IPS-15b (cell line): Measurements from ENCODE around the gene TMEM187.
A peak's percentile ranks its signal among the peaks of the same experiment; 100 is the strongest.

ENCODE experiments used
- H3K27me3 ChIP-seq: one replicate; pipeline ENCODE4 v1.6.1; 2013; ENCODE audit warnings: low read length; ENCODE audit not compliant: control insufficient read depth, insufficient read depth
- H3K36me3 ChIP-seq: one replicate; pipeline ENCODE4 v1.6.1; 2013; ENCODE audit warnings: low read length; ENCODE audit not compliant: control insufficient read depth, insufficient read depth
- H3K4me1 ChIP-seq: one replicate; pipeline ENCODE4 v1.6.1; 2013; ENCODE audit warnings: mild to moderate bottlenecking, low read length; ENCODE audit not compliant: control insufficient read depth, insufficient read depth
- H3K4me3 ChIP-seq: one replicate; pipeline ENCODE4 v1.5.1; 2013; ENCODE audit warnings: low read depth, low read length
- H3K9ac ChIP-seq: one replicate; pipeline ENCODE4 v1.6.1; 2013; ENCODE audit warnings: low read depth, mild to moderate bottlenecking, low read length
- H3K9me3 ChIP-seq: one replicate; pipeline ENCODE4 v1.6.1; 2013; ENCODE audit warnings: mild to moderate bottlenecking, low read length; ENCODE audit not compliant: control insufficient read depth, insufficient read depth

TMEM187 gene

DNA sequence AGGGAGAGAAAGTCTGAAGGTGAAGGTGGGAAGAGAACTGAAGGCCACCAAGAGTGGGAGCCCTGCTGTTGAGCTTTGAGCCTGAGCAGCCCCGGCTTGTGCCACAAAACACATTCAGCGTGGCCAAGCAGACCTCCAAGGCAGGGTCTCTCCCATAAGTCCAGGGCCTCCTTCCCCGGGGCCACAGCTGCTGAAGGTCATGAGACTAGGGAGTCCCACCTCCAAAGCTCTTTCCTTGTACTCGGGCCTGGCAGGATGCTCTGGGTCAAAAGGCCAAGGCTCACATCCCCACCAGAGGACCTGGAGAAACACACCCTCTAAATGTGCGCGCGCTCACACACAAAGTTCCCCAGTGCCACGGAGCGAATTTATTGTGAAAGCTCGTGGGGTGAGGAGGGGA lies 43.0 kb upstream of the TMEM187 start:
- Histone ChIP-seq H3K4me3 (no peak overlapping the region), H3K9ac (no peak overlapping the region), H3K27me3 (no peaks in the 10 kb centered on the region), H3K9me3 (no peaks in the 10 kb centered on the region), H3K4me1 (no peaks in the 10 kb centered on the region), H3K36me3 (peaks cover 24% of the 10 kb centered on the region)

DNA sequence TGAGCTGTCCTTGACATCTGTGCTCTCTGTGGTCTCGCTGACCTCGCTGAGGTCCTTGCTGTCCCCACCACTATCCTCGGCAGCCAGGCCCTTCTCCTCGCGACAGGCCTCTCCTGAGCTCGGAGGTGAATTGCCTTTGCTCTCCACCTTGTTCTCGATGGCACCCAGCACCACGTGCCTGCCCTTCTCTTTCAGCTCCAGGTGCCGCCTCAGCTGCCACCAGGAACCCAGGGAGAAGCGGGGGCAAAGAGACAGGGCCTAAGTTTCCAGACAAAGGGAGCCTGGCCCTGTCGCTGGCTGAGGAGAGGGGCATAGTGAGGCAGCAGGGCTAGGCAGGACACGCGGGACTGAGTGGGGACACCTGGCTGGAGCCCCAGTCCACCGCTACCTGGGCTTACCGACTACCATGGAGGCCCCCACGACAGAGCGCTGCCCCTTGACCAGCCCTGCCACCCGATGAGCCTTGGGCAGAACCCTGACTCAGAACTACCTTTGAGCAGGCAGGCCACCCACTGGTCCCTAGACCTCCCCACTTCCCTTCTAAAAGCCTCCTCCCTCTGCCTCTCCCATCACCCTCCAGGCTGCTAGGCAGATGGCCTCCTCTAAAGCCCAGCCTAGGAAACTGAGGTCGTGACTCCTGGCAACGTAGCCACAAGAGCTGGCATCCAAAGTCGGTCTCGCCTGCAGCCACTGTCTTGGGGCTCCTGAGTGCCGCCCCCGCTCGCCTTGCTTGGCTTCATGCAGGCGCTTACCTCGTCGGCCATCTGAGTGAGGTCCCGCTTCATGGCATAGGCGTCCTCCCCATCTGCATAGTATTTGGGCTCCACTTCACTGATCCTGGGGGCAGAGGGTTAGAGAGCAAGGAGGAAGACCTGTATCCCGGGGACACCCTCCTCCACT lies 42.3 kb upstream of the TMEM187 start:
- no peaks in the 10 kb centered on the region for H3K9me3 ChIP-seq
- no peak overlapping the region for H3K9ac ChIP-seq
- H3K36me3 ChIP-seq: peaks cover 24% of the 10 kb centered on the region
- no peaks in the 10 kb centered on the region for H3K27me3 ChIP-seq
- H3K4me3 ChIP-seq: no peak overlapping the region
- H3K4me1 ChIP-seq: no peaks in the 10 kb centered on the region

DNA sequence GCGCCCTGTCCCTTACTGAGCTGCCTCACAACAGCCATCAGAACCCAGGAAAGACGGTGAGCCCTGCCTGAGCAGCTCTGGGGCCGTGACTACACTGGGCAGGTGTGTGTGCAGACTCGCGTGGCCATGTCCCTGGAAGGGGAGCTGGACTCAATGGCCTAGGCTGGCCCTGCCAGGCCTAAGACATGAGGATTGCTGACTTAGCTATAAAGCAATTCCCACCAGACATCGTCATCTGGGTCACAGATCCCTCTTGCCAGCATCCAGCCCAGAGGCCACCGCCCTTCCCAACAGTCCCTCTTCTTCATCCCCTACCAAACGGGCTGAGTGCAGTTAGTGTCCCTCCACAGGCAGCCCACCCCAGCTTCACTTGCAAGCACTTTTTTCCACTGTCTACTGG lies 41.4 kb upstream of the TMEM187 start:
- H3K4me1 ChIP-seq: no peaks in the 10 kb centered on the region
- peaks cover 24% of the 10 kb centered on the region for H3K36me3 ChIP-seq
- no peak overlapping the region for H3K9ac ChIP-seq
- no peaks in the 10 kb centered on the region for H3K27me3 ChIP-seq
- no peaks in the 10 kb centered on the region for H3K9me3 ChIP-seq
- no peak overlapping the region for H3K4me3 ChIP-seq

DNA sequence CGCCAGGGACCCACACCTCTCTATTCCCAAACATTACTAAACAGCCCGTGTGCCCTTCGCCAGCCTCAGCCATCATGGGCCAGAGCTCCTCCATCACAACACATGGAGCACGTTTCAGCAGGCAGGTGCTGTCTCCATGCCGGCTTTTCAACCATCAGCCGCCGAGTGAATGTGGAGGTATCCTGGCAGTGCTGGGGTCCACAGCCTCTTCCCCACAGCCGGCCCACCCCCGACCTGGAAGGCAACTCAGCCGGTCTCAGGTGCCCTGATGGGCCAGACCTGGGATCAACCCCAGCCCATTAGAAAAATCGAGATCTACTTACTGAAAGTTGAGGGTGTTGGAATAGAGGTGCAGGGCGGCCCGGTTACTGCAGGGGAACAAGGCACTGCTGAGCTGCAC lies 40.8 kb upstream of the TMEM187 start:
- H3K27me3 ChIP-seq: no peaks in the 10 kb centered on the region
- H3K9me3 ChIP-seq: no peaks in the 10 kb centered on the region
- H3K4me3 ChIP-seq: no peak overlapping the region
- no peaks in the 10 kb centered on the region for H3K4me1 ChIP-seq
- H3K36me3 ChIP-seq: peaks cover 24% of the 10 kb centered on the region
- H3K9ac ChIP-seq: no peak overlapping the region

DNA sequence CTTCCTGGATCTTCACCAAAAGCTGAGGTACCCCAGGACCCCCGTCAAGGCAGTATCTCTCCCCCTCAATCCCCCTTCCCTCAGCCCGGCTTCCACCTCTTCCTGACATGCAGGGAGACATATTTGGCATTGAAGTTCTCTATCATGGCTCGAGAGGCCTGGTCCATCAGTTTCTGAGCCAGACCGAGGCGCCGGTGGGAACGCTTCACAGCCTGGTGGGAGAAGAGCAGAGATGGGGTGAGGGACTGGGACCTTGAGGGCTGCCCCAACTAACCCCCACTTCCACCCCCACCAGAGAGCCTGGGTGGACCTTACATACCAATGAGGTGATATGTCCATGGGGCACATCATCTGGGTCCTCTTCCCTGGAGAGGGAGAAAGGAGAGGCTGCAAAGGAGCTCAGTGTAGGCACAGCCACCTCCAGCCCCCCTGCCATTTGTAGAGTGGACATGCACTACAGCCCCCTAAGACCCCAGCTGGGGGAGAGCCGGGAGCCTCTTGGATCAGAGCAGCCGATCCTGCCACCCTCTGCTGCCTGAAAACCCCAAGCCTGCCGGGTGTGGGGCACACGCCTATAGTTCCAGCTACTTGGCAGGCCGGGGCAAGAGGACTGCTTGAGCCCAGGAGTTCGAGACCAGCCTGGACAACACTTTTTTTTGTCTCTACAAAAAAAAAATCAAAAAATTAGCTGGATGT lies 40.2 kb upstream of the TMEM187 start:
- no peaks in the 10 kb centered on the region for H3K9me3 ChIP-seq
- no peaks in the 10 kb centered on the region for H3K4me1 ChIP-seq
- H3K4me3 ChIP-seq: no peak overlapping the region
- H3K9ac ChIP-seq: no peak overlapping the region
- H3K36me3 ChIP-seq: peaks cover 24% of the 10 kb centered on the region
- no peaks in the 10 kb centered on the region for H3K27me3 ChIP-seq

DNA sequence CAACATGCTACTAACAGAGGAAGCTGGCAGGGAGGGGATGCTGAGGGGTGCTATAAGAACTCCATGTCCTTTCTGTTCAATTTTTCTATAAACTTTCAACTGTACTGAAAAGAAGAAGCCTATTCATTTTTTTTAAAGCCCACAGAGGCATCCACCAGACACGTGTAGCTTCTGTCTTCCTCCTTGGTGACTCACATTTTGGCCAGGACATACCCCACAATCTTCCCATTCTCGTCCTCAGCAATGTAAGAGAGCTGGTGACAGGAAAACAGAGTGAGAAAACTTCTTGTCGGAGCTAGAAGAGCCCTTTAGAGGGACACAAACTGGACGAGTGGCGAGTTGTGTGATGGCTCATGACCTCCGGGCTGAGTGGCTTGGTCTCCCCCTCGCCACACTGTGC lies 38.8 kb upstream of the TMEM187 start:
- Histone ChIP-seq H3K27me3 (no peaks in the 10 kb centered on the region), H3K36me3 (peaks cover 24% of the 10 kb centered on the region), H3K9me3 (no peaks in the 10 kb centered on the region), H3K9ac (no peak overlapping the region), H3K4me1 (no peaks in the 10 kb centered on the region), H3K4me3 (peak overlapping the region; percentile 64)

DNA sequence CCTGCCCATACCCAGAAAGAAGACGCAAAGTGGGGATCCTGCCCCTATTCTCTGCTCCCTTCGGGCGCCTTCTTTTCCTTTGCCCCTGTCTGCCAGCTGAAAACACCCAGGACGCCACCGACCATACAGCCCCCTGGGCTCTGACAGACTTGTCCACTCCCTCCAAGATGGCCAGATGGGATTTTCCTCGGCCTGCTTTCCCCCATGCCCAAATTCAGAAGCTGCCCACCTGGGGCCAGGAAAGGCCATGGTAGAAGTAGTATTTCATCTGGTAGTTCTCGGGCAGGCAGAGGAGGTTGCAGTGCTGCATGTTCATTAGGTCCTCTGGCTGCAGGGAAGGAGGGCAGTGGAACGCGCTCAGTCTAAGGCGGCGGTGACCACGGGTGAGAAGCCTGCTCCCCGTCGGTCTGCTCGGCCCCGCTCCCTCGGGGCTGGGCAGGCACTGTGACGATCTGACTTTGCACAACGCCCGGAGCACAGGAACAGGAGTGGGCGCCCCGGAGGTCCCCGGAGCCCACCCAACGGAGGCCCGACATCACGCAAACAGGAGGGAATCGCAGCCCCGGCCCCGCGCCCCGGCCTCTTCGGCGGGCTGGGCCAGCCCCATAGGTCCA lies 38.3 kb upstream of the TMEM187 start:
- peak overlapping the region; percentile 47 for H3K9ac ChIP-seq
- H3K9me3 ChIP-seq: no peaks in the 10 kb centered on the region
- H3K36me3 ChIP-seq: peaks cover 24% of the 10 kb centered on the region
- no peaks in the 10 kb centered on the region for H3K4me1 ChIP-seq
- H3K27me3 ChIP-seq: no peaks in the 10 kb centered on the region
- H3K4me3 ChIP-seq: peak overlapping the region; percentile 64

DNA sequence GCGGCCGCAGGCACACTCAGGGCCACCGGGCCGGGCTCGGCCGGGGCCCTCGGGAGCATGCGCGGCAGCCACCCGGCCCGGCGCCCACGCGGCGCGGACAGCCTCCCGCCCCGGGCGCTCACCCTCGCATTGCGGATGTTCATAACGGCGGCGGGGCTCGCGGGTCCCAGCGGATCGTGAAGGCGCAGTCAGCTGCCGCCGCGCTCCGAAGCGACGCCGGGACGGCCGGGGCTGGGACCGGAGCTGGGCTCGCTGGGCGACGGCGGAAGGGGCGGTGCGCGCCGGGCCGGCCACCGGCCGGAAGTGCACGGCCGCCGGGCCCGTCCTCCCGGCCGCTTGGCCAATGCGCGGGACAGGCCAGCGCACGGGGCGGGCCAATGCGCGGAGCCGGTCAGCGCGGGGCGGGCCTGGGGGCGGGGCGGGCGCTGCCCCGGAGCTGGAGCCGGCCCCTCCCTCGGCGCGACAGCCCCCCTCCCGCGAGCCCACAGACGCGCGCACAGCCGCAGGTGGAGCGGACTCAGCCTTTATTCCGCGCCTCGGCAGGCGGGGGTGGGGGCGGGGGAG lies 37.7 kb upstream of the TMEM187 start, which contains the start of gene NAA10:
NAA10 (minus strand) TSS at position 276 of the 564 bp plus-strand sequence; CDS start at position 143, 133 bp downstream.
- Histone ChIP-seq H3K9ac (peak within 1 kb of the TSS; percentile 47), H3K4me3 (peak within 1 kb of the TSS; percentile 64), H3K9me3 (no peaks in the 10 kb centered on the region), H3K36me3 (peaks cover 21% of the 10 kb centered on the region), H3K4me1 (no peaks in the 10 kb centered on the region), H3K27me3 (no peaks in the 10 kb centered on the region)

DNA sequence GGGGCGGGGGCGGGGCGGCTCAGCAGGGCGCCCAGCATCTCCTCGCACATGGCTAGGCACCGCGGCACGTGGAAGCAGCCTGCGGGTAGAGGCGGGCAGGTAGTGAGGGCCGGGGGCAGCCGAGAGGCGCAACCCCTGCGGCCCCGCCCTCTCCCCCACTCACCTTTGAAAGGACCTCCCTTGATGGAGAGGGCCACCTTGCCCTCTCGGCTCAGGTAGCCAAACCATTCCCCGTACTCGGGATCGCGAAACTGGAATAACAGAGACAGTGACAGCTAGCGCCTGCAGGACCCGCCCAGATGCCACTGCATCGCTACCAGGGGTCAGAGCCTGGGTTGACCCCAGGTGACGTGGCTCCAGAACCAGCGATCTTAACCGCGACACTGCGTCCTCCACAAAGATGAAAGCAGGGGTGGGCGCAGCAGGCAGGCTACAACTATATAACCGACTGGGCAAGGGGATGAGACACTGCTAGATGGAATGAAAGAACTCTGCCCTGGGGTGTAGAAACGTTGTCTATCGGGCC lies 37.2 kb upstream of the TMEM187 start:
- Histone ChIP-seq H3K27me3 (no peaks in the 10 kb centered on the region), H3K4me3 (peak overlapping the region; percentile 46), H3K4me1 (no peaks in the 10 kb centered on the region), H3K9ac (no peak overlapping the region), H3K36me3 (peaks cover 16% of the 10 kb centered on the region), H3K9me3 (no peaks in the 10 kb centered on the region)

DNA sequence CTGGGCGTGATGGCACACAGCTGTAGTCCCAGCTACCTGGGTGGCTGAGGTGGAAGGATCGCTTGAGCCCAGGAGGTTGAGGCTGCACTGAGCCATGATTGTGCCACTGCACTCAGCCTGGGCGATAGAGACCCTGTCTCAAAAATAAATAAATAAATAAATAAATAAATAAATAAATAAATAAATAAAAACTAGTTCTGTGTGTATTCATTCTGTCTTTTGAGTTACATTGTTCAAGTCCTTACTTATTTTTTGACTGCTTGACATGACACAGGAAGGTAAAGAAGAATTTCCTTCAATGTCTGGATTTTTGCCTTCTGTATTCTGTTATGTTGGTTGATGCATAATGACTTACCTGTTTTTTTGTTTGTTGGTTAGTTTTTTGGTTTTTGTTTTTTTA lies 35.5 kb upstream of the TMEM187 start:
- no peaks in the 10 kb centered on the region for H3K4me1 ChIP-seq
- no peaks in the 10 kb centered on the region for H3K9me3 ChIP-seq
- no peak overlapping the region for H3K4me3 ChIP-seq
- no peak overlapping the region for H3K9ac ChIP-seq
- H3K36me3 ChIP-seq: peaks cover 4% of the 10 kb centered on the region
- H3K27me3 ChIP-seq: no peaks in the 10 kb centered on the region

DNA sequence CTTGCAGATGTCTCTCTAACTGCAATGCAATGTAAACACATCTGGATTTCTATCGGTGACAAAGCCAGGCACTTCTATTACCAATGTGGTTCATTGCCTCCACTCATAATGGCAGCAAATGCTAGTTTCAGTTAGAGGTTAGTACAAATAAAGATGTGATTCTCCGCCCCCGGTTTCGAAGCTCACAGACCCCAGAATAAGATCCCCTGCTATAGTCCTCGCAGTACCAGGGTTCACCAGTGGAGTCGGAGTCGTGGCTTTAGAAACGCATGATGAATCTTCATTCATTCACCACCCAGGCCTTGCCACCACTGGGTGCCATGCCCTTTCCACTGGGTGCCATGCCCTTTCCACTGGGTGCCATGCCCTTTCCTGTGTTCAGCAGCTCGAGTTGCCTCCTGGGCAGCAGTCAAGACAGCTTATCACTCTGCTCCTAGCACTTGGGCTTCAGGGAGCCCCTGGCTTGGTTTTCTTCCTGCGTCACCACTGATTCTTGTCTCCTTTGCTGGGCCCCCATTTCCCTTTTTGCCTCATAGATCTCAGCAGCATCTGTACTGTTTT lies 34.2 kb upstream of the TMEM187 start:
- no peaks in the 10 kb centered on the region for H3K9me3 ChIP-seq
- H3K4me3 ChIP-seq: no peak overlapping the region
- no peaks in the 10 kb centered on the region for H3K27me3 ChIP-seq
- H3K4me1 ChIP-seq: no peaks in the 10 kb centered on the region
- H3K9ac ChIP-seq: no peak overlapping the region
- H3K36me3 ChIP-seq: no peaks in the 10 kb centered on the region
